ENCODE data around the gene PMS2.
A peak's percentile ranks its signal among the peaks of the same experiment; 100 is the strongest.

The PMS2 gene

DNA sequence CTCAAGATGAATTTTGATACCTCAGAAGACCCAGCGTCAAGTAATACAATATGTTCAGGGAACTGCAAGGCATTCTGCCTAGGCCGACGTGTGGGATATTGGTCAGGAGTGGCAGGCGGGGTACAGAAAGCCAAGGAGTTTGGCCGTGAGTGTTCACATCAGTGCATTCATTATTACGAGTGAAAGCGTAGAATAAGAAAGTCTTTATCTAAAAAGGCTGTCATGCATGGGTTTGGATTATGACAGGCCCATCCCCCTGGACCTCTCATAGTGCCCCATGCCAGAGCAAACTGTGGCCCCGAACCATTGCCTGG, 7.8 kb upstream of the PMS2 start:
- Histone ChIP-seq H3K36me3 (ENCODE audit: control insufficient read depth in 2 of 2, insufficient read depth in 1 of 2, low read length in 2 of 2) (peaks cover 51 to 69% of the 10 kb centered on the region in 2 experiments), H3K27ac (ENCODE audit: extremely low read depth, low read depth, low read length) (peak overlapping the region; percentile 69), H3K9me3 (ENCODE audit: control insufficient read depth, insufficient read depth, low read depth, low read length) (no peaks in the 10 kb centered on the region), H3K4me1 (ENCODE audit: control insufficient read depth, insufficient read depth, low read length) (no peaks in the 10 kb centered on the region), H3K4me3 (ENCODE audit: low read depth, low read length) (no peak overlapping the region)
- no peak for TF ChIP-seq KLF9 (tag by site-specific recombination; IDR thresholded peaks at IDR 0.05; ENCODE audit: low read depth)
- TF ChIP-seq KLF10 (tag by site-specific recombination; IDR thresholded peaks at IDR 0.05): no peak
- TF ChIP-seq ZIC2 (tag by site-specific recombination; IDR thresholded peaks at IDR 0.05): no peak
- no peak for TF ChIP-seq ZSCAN16 (tag by site-specific recombination; IDR thresholded peaks at IDR 0.05)
- TF ChIP-seq ZNF362 (tag by site-specific recombination; IDR thresholded peaks at IDR 0.05): no peak
- TF ChIP-seq MZF1 (tag by site-specific recombination; IDR thresholded peaks at IDR 0.05; ENCODE audit: borderline replicate concordance): no peak
- TF ChIP-seq ZSCAN30 (tag by site-specific recombination; IDR thresholded peaks at IDR 0.05): no peak
- no peak for TF ChIP-seq ZNF433 (tag by site-specific recombination; IDR thresholded peaks at IDR 0.05; ENCODE audit: low read depth)
- POLR2A ChIA-PET: interaction anchor here (0.6 kb wide), 1 partner anchor 334 kb away, joined by 3 read pairs; no protein-coding TSS in a partner anchor
- CTCF ChIA-PET: interaction anchor here (1.7 kb wide), 1 partner anchor 19 kb away, joined by 6 read pairs; no protein-coding TSS in a partner anchor

DNA sequence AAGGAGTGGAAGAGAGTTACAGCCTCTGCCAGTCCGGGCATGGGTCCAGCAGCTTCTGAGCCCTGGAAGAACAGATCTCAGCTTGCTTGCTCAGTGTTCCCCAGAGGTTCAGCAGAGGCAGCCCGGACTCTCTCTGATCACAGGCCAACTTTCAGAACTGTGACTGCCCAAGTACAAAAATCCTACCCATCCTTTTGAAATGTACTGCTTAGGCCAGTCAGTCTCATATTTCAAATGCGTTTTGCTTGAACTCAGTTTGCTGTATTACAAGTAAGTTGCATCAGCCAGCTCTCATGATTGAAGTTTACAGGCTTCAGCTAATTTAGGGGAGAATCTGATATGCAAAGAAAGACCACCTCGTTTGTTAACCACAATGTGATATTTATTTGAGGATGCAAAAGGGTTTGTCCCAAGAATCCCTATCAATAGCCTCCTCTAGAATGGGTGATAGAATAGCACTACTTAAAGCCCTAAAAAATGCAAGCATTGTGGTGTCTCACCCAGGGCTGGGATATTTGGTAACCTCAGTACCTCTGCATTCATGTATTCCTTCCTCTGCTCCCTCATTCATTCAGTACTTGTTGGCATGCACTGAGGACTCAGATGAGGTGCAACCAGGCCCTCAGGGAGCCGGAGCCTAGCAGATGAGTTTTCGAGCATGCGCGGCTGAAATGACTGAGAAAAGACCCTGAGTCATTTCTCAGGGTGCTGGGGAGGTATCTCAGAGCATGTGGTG, 7.2 kb upstream of the PMS2 start:
- POLR2A ChIA-PET: interaction anchor here (0.5 to 1.0 kb wide), 2 partner anchors 9 to 36 kb away, joined by 3 to 5 read pairs; no protein-coding TSS in a partner anchor
- Histone ChIP-seq H3K9me3 (ENCODE audit: control insufficient read depth, insufficient read depth, low read depth, low read length) (no peaks in the 10 kb centered on the region), H3K4me1 (ENCODE audit: control insufficient read depth, insufficient read depth, low read length) (no peaks in the 10 kb centered on the region), H3K36me3 (ENCODE audit: control insufficient read depth in 2 of 2, insufficient read depth in 1 of 2, low read length in 2 of 2) (peaks cover 50 to 69% of the 10 kb centered on the region in 2 experiments), H3K4me3 (ENCODE audit: low read depth, low read length) (no peak overlapping the region), H3K27ac (ENCODE audit: extremely low read depth, low read depth, low read length) (peak overlapping the region; percentile 69)
- CTCF ChIA-PET: interaction anchor here (0.6 to 1.7 kb wide), 3 partner anchors 19 to 50 kb away, joined by 3 to 6 read pairs (median 3); no protein-coding TSS in a partner anchor
- no peak for TF ChIP-seq ZNF112 (tag by site-specific recombination; IDR thresholded peaks at IDR 0.05)
- peak; percentile 58 for TF ChIP-seq ZSCAN30 (tag by site-specific recombination; IDR thresholded peaks at IDR 0.05)
- peak; percentile 63; the same call in 1 of the 2 replicates for TF ChIP-seq SCRT2 (tag by site-specific recombination; IDR thresholded peaks at IDR 0.05)
- no peak for TF ChIP-seq SP2 (tag by site-specific recombination; IDR thresholded peaks at IDR 0.05)
- TF ChIP-seq ZNF561 (tag by site-specific recombination; IDR thresholded peaks at IDR 0.05; ENCODE audit: borderline replicate concordance): 0 out of 2 replicates have a peak, but pooled peaks have one; percentile 31
- peak; percentile 87 for TF ChIP-seq PRDM6 (tag by site-specific recombination; IDR thresholded peaks at IDR 0.05)
- 0 out of 2 replicates have a peak, but pooled peaks have one; percentile 30 for TF ChIP-seq ZBTB10 (tag by site-specific recombination; IDR thresholded peaks at IDR 0.05)
- TF ChIP-seq ZNF311 (tag by site-specific recombination; IDR thresholded peaks at IDR 0.05; ENCODE audit: borderline replicate concordance): no peak
- peak; percentile 87 for TF ChIP-seq ZNF366 (tag by site-specific recombination; conservative IDR thresholded peaks at IDR 0.05)
- TF ChIP-seq, protein P1, sequence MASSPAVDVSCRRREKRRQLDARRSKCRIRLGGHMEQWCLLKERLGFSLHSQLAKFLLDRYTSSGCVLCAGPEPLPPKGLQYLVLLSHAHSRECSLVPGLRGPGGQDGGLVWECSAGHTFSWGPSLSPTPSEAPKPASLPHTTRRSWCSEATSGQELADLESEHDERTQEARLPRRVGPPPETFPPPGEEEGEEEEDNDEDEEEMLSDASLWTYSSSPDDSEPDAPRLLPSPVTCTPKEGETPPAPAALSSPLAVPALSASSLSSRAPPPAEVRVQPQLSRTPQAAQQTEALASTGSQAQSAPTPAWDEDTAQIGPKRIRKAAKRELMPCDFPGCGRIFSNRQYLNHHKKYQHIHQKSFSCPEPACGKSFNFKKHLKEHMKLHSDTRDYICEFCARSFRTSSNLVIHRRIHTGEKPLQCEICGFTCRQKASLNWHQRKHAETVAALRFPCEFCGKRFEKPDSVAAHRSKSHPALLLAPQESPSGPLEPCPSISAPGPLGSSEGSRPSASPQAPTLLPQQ (tag by site-specific recombination; IDR thresholded peaks at IDR 0.05): peak; percentile 70
- 0 out of 2 replicates have a peak, but pooled peaks have one; percentile 35 for TF ChIP-seq ZNF558 (tag by site-specific recombination; IDR thresholded peaks at IDR 0.05)
- TF ChIP-seq, protein P2, sequence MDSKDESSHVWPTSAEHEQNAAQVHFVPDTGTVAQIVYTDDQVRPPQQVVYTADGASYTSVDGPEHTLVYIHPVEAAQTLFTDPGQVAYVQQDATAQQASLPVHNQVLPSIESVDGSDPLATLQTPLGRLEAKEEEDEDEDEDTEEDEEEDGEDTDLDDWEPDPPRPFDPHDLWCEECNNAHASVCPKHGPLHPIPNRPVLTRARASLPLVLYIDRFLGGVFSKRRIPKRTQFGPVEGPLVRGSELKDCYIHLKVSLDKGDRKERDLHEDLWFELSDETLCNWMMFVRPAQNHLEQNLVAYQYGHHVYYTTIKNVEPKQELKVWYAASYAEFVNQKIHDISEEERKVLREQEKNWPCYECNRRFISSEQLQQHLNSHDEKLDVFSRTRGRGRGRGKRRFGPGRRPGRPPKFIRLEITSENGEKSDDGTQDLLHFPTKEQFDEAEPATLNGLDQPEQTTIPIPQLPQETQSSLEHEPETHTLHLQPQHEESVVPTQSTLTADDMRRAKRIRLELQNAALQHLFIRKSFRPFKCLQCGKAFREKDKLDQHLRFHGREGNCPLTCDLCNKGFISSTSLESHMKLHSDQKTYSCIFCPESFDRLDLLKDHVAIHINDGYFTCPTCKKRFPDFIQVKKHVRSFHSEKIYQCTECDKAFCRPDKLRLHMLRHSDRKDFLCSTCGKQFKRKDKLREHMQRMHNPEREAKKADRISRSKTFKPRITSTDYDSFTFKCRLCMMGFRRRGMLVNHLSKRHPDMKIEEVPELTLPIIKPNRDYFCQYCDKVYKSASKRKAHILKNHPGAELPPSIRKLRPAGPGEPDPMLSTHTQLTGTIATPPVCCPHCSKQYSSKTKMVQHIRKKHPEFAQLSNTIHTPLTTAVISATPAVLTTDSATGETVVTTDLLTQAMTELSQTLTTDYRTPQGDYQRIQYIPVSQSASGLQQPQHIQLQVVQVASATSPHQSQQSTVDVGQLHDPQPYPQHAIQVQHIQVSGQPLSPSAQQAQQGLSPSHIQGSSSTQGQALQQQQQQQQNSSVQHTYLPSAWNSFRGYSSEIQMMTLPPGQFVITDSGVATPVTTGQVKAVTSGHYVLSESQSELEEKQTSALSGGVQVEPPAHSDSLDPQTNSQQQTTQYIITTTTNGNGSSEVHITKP (tag by site-specific recombination; IDR thresholded peaks at IDR 0.05): peak; percentile 70
- TF ChIP-seq TRIM28 (IDR thresholded peaks at IDR 0.05; ENCODE audit: borderline replicate concordance, low read length): peak; percentile 42; the same call in 1 of the 2 replicates
- no peak for TF ChIP-seq BCL11B (tag by site-specific recombination; IDR thresholded peaks at IDR 0.05; ENCODE audit: low read depth)
- TF ChIP-seq ZNF600 (tag by site-specific recombination; IDR thresholded peaks at IDR 0.05): 0 out of 2 replicates have a peak, but pooled peaks have one; percentile 11
- TF ChIP-seq ZNF335 (tag by site-specific recombination; conservative IDR thresholded peaks at IDR 0.05): 0 out of 2 replicates have a peak, but pooled peaks have one; percentile 20
